Measurements from ENCODE around the gene EHBP1.

GRCh38 chr2:63081404-63081803, 375.9 kb downstream of the EHBP1 start:
- no peak for TF ChIP-seq POLR2A (IDR thresholded peaks at IDR 0.05; ENCODE audit: low read depth, low read length)
- no peak for TF ChIP-seq EZH2 (IDR thresholded peaks at IDR 0.05; ENCODE audit: borderline replicate concordance, low read depth, low read length, severe bottlenecking)
- no peak for TF ChIP-seq JUN (IDR thresholded peaks at IDR 0.05; ENCODE audit: borderline replicate concordance, insufficient read depth, insufficient read length, low read depth)
